Right atrium auricular region (tissue), 2 donors: ENCODE data around the gene BNC2. TPM values are rescaled to one million over a fixed set of nuclear protein-coding genes. Genes with fewer than 3 reads are reported as not detected.

ENCODE experiments used
- DNase-seq: peaks from one replicate; pipeline ENCODE4 v3.0.0-alpha.2; 2019; ENCODE audit warnings: low spot score
- H3K27ac ChIP-seq, 2 donors: fragments of 200-600 bp; sonication (generic); 1 replicate in 1 of 2; 2 replicates in 1 of 2; pipeline ENCODE4 v1.5.1; 2016 to 2019
- H3K27me3 ChIP-seq, 2 donors: fragments of 200-600 bp; sonication (generic); one replicate each; pipeline versions ENCODE4 v1.5.1 to v1.6.0; 2017 to 2019
- H3K36me3 ChIP-seq: fragments of 200-600 bp; sonication (generic); one replicate; pipeline ENCODE4 v1.5.1; 2016
- H3K4me1 ChIP-seq, 2 donors: fragments of 200-600 bp; sonication (generic); one replicate each; pipeline versions ENCODE4 v1.5.1 to v1.6.0; 2017 to 2019
- H3K4me3 ChIP-seq, 2 donors: fragments of 200-600 bp; sonication (generic); 1 replicate in 1 of 2; 2 replicates in 1 of 2; pipeline ENCODE4 v1.5.1; 2017 to 2019; ENCODE audit warnings: mild to moderate bottlenecking in 1 of 2, moderate library complexity in 1 of 2
- H3K9me3 ChIP-seq, 2 donors: fragments of 200-600 bp; sonication (generic); one replicate each; pipeline ENCODE4 v1.5.1; 2019
- total RNA-seq, 2 donors: library from RNA; depleted of rRNA; stranded (reverse); fragments of >200 nt; gene quantifications; one replicate each; pipeline ENCODE4 v1.1.0, GENCODE V29; 2016
- TF ChIP-seq, protein P1 (sequence below), 2 donors: fragments of 200-600 bp; sonication (generic); IDR thresholded peaks; one replicate each; pipeline ENCODE4 v1.5.1; 2019; ENCODE audit warnings: antibody characterized with exemption in 2 of 2

Gene BNC2
- total RNA-seq, 2 donors from 2014 or later, result 68.3 to 77.6 TPM

DNA sequence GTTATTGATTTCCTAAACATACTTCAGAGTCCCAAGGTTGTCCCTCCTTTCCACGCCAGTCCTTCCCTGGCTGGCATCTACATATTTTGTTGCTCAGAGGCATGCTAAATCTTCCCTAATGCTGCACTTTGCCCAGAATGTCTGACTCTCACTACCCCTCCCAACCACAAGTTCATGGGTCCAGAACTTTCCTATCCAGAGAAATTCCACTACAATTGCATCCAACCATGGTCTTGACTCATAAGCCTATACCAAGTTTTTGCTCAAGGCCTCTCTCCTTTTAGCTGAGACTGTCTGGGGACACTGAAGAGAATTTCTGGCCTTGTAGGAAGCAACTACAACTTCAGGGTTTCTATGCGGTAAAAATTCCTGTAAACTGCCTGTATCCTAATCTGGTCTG is 206.3 kb downstream of the BNC2 start:
- Histone ChIP-seq H3K36me3 (no peaks in the 10 kb centered on the region), H3K9me3 (no peaks in the 10 kb centered on the region), H3K4me3 (no peak overlapping the region), H3K27ac (no peak overlapping the region), H3K27me3 (no peaks in the 10 kb centered on the region), H3K4me1 (no peaks in the 10 kb centered on the region)
- TF ChIP-seq, protein P1, sequence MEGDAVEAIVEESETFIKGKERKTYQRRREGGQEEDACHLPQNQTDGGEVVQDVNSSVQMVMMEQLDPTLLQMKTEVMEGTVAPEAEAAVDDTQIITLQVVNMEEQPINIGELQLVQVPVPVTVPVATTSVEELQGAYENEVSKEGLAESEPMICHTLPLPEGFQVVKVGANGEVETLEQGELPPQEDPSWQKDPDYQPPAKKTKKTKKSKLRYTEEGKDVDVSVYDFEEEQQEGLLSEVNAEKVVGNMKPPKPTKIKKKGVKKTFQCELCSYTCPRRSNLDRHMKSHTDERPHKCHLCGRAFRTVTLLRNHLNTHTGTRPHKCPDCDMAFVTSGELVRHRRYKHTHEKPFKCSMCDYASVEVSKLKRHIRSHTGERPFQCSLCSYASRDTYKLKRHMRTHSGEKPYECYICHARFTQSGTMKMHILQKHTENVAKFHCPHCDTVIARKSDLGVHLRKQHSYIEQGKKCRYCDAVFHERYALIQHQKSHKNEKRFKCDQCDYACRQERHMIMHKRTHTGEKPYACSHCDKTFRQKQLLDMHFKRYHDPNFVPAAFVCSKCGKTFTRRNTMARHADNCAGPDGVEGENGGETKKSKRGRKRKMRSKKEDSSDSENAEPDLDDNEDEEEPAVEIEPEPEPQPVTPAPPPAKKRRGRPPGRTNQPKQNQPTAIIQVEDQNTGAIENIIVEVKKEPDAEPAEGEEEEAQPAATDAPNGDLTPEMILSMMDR (IDR thresholded peaks at IDR 0.05), result no peak
- DNase-seq, result no peak

DNA sequence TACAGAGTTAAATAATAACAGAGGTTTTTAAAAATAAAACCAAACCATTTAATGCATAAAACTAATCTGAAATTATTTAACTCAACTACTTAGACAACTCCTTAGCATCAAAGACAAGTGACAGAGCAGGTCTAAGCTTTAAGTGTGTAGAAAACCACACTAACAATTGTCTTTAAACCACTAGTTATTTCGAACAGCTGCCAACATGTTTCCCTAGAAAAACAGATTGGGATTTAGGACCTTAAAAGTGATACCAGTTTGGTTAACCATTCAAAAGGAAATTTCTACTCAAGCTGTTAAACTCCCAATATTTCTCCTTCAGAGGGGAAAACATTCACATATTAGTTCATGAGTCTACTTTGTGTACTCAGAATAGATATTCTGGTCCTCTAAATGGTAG is 208.7 kb downstream of the BNC2 start:
- no peak for DNase-seq
- Histone ChIP-seq H3K27ac (no peak overlapping the region), H3K36me3 (no peaks in the 10 kb centered on the region), H3K9me3 (no peaks in the 10 kb centered on the region), H3K4me1 (peaks cover 0 to 5% of the 10 kb centered on the region in 2 donors), H3K27me3 (no peaks in the 10 kb centered on the region), H3K4me3 (no peak overlapping the region)
- TF ChIP-seq, protein P1 (IDR thresholded peaks at IDR 0.05), result no peak

- Histone ChIP-seq H3K4me3 (no peak overlapping the region), H3K9me3 (no peaks in the 10 kb centered on the region), H3K27me3 (no peaks in the 10 kb centered on the region), H3K4me1 (peaks cover 0 to 8% of the 10 kb centered on the region in 2 donors), H3K36me3 (no peaks in the 10 kb centered on the region), H3K27ac (no peak overlapping the region)
- TF ChIP-seq, protein P1 (IDR thresholded peaks at IDR 0.05), result no peak
- DNase-seq, result no peak
These were observed 211.4 kb downstream of the BNC2 start for GRCh38 chr9:16659096-16659495.

GRCh38 chr9:16656432-16657169 is 213.9 kb downstream of the BNC2 start:
- Histone ChIP-seq H3K4me1 (peaks cover 0 to 8% of the 10 kb centered on the region in 2 donors), H3K4me3 (no peak overlapping the region), H3K9me3 (no peaks in the 10 kb centered on the region), H3K36me3 (no peaks in the 10 kb centered on the region), H3K27me3 (no peaks in the 10 kb centered on the region), H3K27ac (no peak overlapping the region)
- TF ChIP-seq, protein P1 (IDR thresholded peaks at IDR 0.05), result no peak
- DNase-seq, result no peak

- no peaks in the 10 kb centered on the region for H3K27me3 ChIP-seq
- H3K27ac ChIP-seq, result no peak overlapping the region
- H3K36me3 ChIP-seq, result no peaks in the 10 kb centered on the region
- TF ChIP-seq, protein P1 (IDR thresholded peaks at IDR 0.05), result no peak
- no peaks in the 10 kb centered on the region for H3K9me3 ChIP-seq
- H3K4me1 ChIP-seq, result peaks cover 0 to 8% of the 10 kb centered on the region in 2 donors
- no peak for DNase-seq
- no peak overlapping the region for H3K4me3 ChIP-seq
These were observed 215.8 kb downstream of the BNC2 start for GRCh38 chr9:16654596-16655126.
